Ovary (tissue), 3 donors: Measurements from ENCODE around the gene VSIG10.
"Not testable (repeated sequence)": the region's sequence is repeated elsewhere in the genome, so short reads cannot be mapped to it uniquely, and the experiment has no call there.

Experiments used
- EP300 ChIP-seq: sonication (generic); formaldehyde crosslinking; IDR thresholded peaks from one replicate; pipeline ENCODE4 v1.6.1; 2017; ENCODE audit warnings: antibody characterized with exemption
- TF ChIP-seq, protein P1 (sequence below), 3 donors: fragments of 450-650 bp in 2 of 3; fragments of 200-600 bp in 1 of 3; IDR thresholded peaks; one replicate each; pipeline versions ENCODE4 v1.5.1 to v1.8.0; 2016 to 2022; ENCODE audit warnings: antibody characterized with exemption in 3 of 3, mild to moderate bottlenecking in 1 of 3
- donor health status: DM: no; HTN: no; CAD: no.

DNA sequence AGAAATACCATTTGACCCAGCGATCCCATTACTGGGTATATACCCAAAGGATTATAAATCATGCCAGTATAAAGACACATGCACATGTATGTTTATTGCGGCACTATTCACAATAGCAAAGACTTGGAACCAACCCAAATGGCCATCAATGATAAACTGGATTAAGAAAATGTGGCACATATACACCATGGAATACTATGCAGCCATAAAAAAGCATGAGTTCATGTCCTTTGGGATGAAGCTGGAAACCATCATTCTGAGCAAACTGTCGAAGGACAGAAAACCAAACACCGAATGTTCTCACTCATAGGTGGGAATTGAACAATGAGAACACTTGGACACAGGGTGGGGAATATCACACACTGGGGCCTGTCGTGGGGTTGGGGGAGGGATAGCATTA lies 25.6 kb upstream of the VSIG10 start:
- TF ChIP-seq, protein P1, sequence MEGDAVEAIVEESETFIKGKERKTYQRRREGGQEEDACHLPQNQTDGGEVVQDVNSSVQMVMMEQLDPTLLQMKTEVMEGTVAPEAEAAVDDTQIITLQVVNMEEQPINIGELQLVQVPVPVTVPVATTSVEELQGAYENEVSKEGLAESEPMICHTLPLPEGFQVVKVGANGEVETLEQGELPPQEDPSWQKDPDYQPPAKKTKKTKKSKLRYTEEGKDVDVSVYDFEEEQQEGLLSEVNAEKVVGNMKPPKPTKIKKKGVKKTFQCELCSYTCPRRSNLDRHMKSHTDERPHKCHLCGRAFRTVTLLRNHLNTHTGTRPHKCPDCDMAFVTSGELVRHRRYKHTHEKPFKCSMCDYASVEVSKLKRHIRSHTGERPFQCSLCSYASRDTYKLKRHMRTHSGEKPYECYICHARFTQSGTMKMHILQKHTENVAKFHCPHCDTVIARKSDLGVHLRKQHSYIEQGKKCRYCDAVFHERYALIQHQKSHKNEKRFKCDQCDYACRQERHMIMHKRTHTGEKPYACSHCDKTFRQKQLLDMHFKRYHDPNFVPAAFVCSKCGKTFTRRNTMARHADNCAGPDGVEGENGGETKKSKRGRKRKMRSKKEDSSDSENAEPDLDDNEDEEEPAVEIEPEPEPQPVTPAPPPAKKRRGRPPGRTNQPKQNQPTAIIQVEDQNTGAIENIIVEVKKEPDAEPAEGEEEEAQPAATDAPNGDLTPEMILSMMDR (IDR thresholded peaks at IDR 0.05) = not testable (repeated sequence)
- not testable (repeated sequence) for TF ChIP-seq EP300
